ENCODE measurements around the gene FFAR2.
A peak's percentile ranks its signal among the peaks of the same experiment; 100 is the strongest.

The FFAR2 gene

DNA sequence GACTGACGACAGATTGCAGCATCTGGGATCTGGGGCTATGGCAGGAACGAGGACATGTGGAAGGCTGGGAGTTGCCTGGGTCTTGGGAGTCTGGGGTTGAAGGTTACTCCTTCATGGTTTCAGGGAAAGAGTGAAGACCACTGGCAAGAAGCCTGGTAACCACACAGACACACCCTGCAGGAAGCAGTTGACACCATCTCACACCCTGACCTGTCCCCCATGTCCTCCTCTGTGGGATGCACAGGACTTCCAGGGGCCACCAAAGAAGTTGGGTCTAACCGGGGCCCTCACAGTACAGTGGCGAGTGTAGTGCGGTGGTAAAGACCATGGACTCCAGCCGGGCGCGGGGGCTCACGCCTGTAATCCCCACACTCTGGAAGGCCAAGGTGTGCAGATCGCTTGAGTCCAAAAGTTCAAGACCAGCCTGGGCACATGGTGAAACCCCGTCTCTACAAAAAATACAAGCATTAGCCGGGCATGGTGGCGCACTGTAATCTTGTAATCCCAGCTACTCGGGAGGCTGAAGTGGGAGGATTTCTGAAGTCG, 10.6 kb upstream of the FFAR2 start:
- H3K27ac Mint-ChIP-seq, result no peak overlapping the region
- no peaks in the 10 kb centered on the region for H3K36me3 Mint-ChIP-seq
- peaks cover 12% of the 10 kb centered on the region for H3K4me1 Mint-ChIP-seq
- H3K27me3 Mint-ChIP-seq, result no peaks in the 10 kb centered on the region
- H3K4me3 Mint-ChIP-seq, result no peak overlapping the region
- H3K9me3 Mint-ChIP-seq, result no peaks in the 10 kb centered on the region

DNA sequence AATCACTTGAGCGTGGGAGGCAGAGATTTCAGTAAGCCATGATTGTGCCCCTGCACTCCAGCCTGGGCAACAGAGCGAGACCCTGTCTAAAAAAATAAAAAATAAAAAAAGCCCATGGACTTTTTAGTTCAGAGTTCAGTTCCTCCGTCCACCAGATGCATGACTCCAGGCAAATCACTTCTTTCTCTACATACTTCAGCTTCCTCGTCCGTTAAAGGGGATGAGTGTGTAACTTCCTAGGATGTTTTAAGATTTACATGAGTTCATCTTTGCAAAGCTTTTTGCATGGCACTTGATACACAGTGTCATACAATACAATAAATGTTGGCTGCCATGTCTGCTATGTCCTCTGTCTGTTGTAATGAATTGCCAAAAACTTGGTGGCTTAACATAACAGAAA, 10.0 kb upstream of the FFAR2 start:
- Mint-ChIP-seq H3K27ac (no peak overlapping the region), H3K36me3 (no peaks in the 10 kb centered on the region), H3K4me1 (peaks cover 12% of the 10 kb centered on the region), H3K4me3 (no peak overlapping the region), H3K9me3 (no peaks in the 10 kb centered on the region), H3K27me3 (no peaks in the 10 kb centered on the region)

GRCh38 chr19:35438527-35438926, 9.5 kb upstream of the FFAR2 start:
- Mint-ChIP-seq H3K4me1 (peaks cover 12% of the 10 kb centered on the region), H3K27me3 (no peaks in the 10 kb centered on the region), H3K9me3 (no peaks in the 10 kb centered on the region), H3K36me3 (no peaks in the 10 kb centered on the region), H3K4me3 (no peak overlapping the region), H3K27ac (no peak overlapping the region)

- H3K4me3 Mint-ChIP-seq, result no peak overlapping the region
- H3K27me3 Mint-ChIP-seq, result peaks cover 1% of the 10 kb centered on the region
- H3K36me3 Mint-ChIP-seq, result no peaks in the 10 kb centered on the region
- H3K9me3 Mint-ChIP-seq, result no peaks in the 10 kb centered on the region
- H3K4me1 Mint-ChIP-seq, result peaks cover 12% of the 10 kb centered on the region
- no peak overlapping the region for H3K27ac Mint-ChIP-seq
Observed at GRCh38 chr19:35439921-35440320, 8.1 kb upstream of the FFAR2 start.

DNA sequence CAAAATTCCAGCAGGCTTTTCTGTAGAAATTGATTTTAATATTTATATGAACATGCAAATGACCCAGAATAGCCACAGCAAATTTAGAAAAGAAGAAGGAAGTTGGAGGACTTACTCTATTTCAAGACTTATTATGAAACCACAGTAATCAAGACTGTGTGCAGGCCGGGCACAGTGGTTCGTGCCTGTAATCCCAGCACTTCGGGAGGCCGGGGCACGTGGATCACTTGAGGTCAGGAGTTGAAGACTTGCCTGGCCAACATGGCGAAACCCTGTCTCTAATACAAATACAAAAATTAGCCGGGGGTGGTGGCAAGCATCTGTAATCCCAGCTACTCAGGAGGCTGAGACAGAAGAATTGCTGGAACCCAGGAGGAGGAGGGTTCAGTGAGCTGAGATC, 6.0 kb upstream of the FFAR2 start:
- H3K36me3 Mint-ChIP-seq, result no peaks in the 10 kb centered on the region
- H3K4me3 Mint-ChIP-seq, result no peak overlapping the region
- H3K9me3 Mint-ChIP-seq, result no peaks in the 10 kb centered on the region
- peaks cover 6% of the 10 kb centered on the region for H3K4me1 Mint-ChIP-seq
- H3K27ac Mint-ChIP-seq, result no peak overlapping the region
- H3K27me3 Mint-ChIP-seq, result peaks cover 1% of the 10 kb centered on the region

GRCh38 chr19:35444735-35445134, 3.3 kb upstream of the FFAR2 start:
- H3K36me3 Mint-ChIP-seq, result no peaks in the 10 kb centered on the region
- H3K9me3 Mint-ChIP-seq, result no peaks in the 10 kb centered on the region
- peaks cover 14% of the 10 kb centered on the region for H3K4me1 Mint-ChIP-seq
- peaks cover 4% of the 10 kb centered on the region for H3K27me3 Mint-ChIP-seq
- H3K4me3 Mint-ChIP-seq, result no peak overlapping the region
- H3K27ac Mint-ChIP-seq, result peak overlapping the region; percentile 36

- peaks cover 15% of the 10 kb centered on the region for H3K4me1 Mint-ChIP-seq
- H3K9me3 Mint-ChIP-seq, result no peaks in the 10 kb centered on the region
- peak overlapping the region; percentile 4 for H3K27ac Mint-ChIP-seq
- H3K4me3 Mint-ChIP-seq, result no peak overlapping the region
- peaks cover 5% of the 10 kb centered on the region for H3K27me3 Mint-ChIP-seq
- H3K36me3 Mint-ChIP-seq, result no peaks in the 10 kb centered on the region
Observed at GRCh38 chr19:35445826-35446593, 2.0 kb upstream of the FFAR2 start.

DNA sequence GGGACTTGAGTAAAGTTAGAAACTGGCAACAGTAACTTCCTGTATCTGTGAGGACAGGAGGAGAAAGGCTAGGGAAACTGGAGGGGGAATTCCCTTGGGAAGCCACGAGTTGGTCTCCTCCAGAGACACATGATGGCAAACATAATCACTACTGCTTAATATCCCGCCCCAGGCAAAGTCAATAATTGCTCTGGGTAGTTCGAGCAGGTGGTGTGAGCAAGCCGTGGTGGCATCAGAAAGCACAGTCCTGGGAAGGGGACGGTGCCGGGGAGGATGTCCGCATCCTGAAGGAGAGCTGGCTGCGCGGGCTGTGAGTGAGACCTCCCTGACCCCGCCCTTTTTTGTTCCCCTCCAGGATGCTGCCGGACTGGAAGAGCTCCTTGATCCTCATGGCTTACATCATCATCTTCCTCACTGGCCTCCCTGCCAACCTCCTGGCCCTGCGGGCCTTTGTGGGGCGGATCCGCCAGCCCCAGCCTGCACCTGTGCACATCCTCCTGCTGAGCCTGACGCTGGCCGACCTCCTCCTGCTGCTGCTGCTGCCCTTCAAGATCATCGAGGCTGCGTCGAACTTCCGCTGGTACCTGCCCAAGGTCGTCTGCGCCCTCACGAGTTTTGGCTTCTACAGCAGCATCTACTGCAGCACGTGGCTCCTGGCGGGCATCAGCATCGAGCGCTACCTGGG, 1.4 kb downstream of the FFAR2 start:
- Mint-ChIP-seq H3K36me3 (no peaks in the 10 kb centered on the region), H3K9me3 (no peaks in the 10 kb centered on the region), H3K4me1 (peaks cover 31% of the 10 kb centered on the region), H3K27ac (no peak overlapping the region), H3K27me3 (peaks cover 5% of the 10 kb centered on the region), H3K4me3 (no peak overlapping the region)

DNA sequence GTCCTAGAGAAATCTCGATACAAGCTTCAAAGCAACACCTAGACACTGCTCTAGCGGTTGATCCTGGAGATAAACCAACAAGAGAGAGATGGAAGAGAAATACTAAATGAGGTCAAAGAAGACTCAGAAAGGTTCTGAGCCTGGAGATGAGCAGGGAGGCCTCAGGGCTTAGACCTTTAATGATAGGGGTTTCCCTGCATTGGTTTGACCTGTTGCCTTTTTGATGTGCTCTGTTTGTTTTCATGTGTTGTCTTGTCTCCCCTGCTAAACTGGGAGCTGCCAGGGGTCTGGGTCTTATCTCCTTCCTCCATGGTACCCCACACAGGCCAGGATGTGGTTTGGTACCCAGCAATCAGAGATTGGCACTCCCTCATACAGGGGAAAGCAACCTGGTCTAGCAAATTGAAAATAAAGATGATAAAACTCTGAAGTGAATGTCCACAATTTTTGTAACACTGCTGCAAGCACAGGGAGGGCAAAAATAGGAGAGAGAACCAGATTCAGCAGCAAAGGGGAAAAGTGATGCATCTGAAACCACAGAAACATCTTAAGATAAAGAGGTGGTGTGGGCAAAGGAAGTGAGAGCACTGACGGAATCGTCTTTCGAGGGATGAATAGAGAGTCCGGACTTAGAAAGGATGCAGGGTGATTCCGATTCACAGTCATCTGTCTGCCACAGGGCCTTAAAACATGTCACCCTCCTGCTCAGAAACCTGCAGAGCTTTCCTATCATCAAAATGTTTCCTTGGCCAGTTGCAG, 3.5 kb downstream of the FFAR2 start:
- Mint-ChIP-seq H3K36me3 (no peaks in the 10 kb centered on the region), H3K4me1 (peaks cover 32% of the 10 kb centered on the region), H3K4me3 (no peak overlapping the region), H3K27me3 (peaks cover 4% of the 10 kb centered on the region), H3K9me3 (no peaks in the 10 kb centered on the region), H3K27ac (peak overlapping the region; percentile 33)

- H3K4me1 Mint-ChIP-seq, result peaks cover 24% of the 10 kb centered on the region
Observed at GRCh38 chr19:35454663-35455062, 6.6 kb downstream of the FFAR2 start.

DNA sequence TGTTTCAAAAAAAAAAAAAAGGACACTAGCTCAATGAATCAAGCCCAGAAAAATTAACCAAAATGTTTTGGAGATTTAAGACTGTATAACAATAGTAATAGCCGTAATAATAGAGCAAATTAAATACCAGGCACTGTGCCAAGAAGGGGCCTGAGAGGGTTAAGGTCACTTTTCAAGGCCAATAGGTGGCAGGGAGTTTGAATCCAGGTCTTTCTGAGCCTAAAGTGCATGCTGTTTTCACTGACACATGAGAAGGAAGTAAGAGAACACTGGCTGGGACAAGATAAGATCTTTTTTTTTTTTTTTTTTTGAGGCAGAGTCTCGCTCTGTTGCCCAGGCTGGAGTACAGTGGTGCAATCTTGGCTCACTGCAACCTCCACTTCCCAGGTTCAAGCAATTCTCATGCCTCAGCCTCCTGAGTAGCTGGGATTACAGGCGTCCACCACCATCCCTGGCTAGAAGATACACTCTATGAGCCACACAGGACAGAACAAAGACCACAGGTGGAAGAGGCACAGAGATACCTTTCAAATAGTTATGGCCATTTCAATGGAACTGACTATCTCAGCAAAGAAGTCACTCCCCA, 7.7 kb downstream of the FFAR2 start:
- Mint-ChIP-seq H3K36me3 (no peaks in the 10 kb centered on the region), H3K4me3 (no peak overlapping the region), H3K27ac (no peak overlapping the region), H3K27me3 (no peaks in the 10 kb centered on the region), H3K4me1 (peaks cover 26% of the 10 kb centered on the region), H3K9me3 (no peaks in the 10 kb centered on the region)

More at GRCh38 chr19:35454663-35455062, 6.6 kb downstream of the FFAR2 start:
- Mint-ChIP-seq H3K27me3 (peaks cover 1% of the 10 kb centered on the region), H3K36me3 (no peaks in the 10 kb centered on the region), H3K4me3 (no peak overlapping the region), H3K9me3 (no peaks in the 10 kb centered on the region), H3K27ac (no peak overlapping the region)

DNA sequence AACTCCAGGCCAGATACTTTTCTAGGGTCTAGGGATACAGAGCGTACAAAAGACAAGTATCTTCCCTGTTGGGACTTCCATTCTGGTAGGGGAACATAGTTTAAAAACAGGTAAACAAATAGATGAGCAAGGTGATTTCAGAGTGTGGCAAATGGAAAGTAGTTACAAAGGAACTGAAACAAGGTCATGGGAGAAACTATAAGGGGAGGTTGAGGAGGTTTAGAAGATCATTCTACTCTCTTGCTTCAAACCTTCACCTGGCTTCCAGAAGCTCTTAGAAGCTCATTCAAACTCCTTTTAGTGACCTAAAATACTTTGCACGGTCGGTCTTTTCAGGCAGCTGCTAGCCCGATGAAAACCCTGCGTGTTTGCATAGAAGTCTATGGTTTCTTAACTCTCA, 9.1 kb downstream of the FFAR2 start:
- Mint-ChIP-seq H3K27ac (no peak overlapping the region), H3K4me3 (no peak overlapping the region), H3K36me3 (no peaks in the 10 kb centered on the region), H3K4me1 (peaks cover 19% of the 10 kb centered on the region), H3K27me3 (no peaks in the 10 kb centered on the region), H3K9me3 (no peaks in the 10 kb centered on the region)

GRCh38 chr19:35458192-35458591, 10.1 kb downstream of the FFAR2 start:
- H3K27ac Mint-ChIP-seq, result no peak overlapping the region
- peaks cover 24% of the 10 kb centered on the region for H3K4me1 Mint-ChIP-seq
- H3K9me3 Mint-ChIP-seq, result no peaks in the 10 kb centered on the region
- no peak overlapping the region for H3K4me3 Mint-ChIP-seq
- H3K36me3 Mint-ChIP-seq, result no peaks in the 10 kb centered on the region
- no peaks in the 10 kb centered on the region for H3K27me3 Mint-ChIP-seq

DNA sequence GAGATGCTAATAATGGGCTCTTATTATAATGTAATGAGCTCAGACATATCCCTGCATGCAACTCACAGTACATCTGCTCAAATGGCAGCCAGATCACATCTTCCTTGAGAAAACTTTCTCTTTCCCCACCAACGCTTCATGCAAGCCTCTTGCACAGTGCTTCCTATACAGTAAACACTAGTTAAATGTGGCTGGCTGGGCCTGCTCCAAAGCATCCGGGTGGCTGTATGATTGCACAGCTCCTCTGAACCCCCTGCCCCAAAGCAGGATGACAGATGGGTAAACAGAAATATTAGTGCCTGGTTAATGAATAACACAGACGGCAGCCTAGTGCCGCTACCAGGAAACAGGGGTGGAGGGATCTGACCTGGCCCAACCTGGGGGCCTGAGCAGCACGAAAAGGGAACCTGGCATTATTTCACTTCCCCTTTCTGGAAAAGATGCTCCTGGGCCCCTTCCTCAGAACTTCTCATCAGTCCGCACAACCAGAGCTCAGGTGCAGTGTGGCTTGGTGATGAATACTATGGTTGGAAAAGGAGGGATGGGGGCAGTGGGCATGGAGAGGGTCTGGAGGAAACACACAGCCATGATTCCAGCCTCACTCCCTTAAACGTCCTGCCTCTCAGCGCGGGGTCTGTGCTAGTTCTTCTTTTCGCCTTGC, 10.8 kb downstream of the FFAR2 start:
- no peak overlapping the region for H3K4me3 Mint-ChIP-seq
- no peaks in the 10 kb centered on the region for H3K36me3 Mint-ChIP-seq
- peaks cover 29% of the 10 kb centered on the region for H3K4me1 Mint-ChIP-seq
- no peaks in the 10 kb centered on the region for H3K9me3 Mint-ChIP-seq
- no peak overlapping the region for H3K27ac Mint-ChIP-seq
- H3K27me3 Mint-ChIP-seq, result no peaks in the 10 kb centered on the region
